H1 (cell line): ENCODE measurements around the gene SERPINB6. TPM values are rescaled to one million over a fixed set of nuclear protein-coding genes. Genes with fewer than 3 reads are reported as not detected.

Source experiments
- CBX8 ChIP-seq: fragments of 300-800, 300-1000 bp; sonication (generic); IDR thresholded peaks from 2 replicates; pipeline ENCODE4 v1.7.1; 2016; ENCODE audit warnings: low read depth, low read length, borderline replicate concordance
- YY1 ChIP-seq: IDR thresholded peaks from 2 replicates; pipeline ENCODE4 v1.6.1; 2011; ENCODE audit warnings: low read depth, mild to moderate bottlenecking, low read length
- polyA plus RNA-seq, 7 experiments: library from polyadenylated mRNA; depleted of rRNA in 3 of 7; stranded (reverse) in 5 of 7; unstranded in 2 of 7; fragments of >200 nt in 5 of 7; fragments of 200-250 nt in 2 of 7; gene quantifications; 1 replicate in 5 of 7; 2 replicates in 1 of 7; 4 replicates in 1 of 7; pipeline versions ENCODE4 v1.2.1 to v1.2.3, GENCODE V29; 2011 to 2013; ENCODE audit warnings: missing spikeins in 2 of 7, mixed read lengths in 2 of 7
- total RNA-seq: library from RNA; stranded (reverse); fragmentation: NEBNext Ultra II Directional; extraction: Animal tissue kit (Norgen Biotek cat#: 25700); gene quantifications from 2 replicates; pipeline ENCODE4 v1.2.1, GENCODE V29; 2021

The SERPINB6 gene
- total and polyA plus RNA-seq, 2 of the 8 experiments (the other 6 are each of a cell fraction or from before 2014, with no cell fraction given) = 27.2 to 29.4 TPM

- TF ChIP-seq YY1 (no peak), CBX8 (no peak)
- TF ChIP-seq, all 59 proteins: peak for 9
Observed at GRCh38 chr6:3001773-3002293, 30.5 kb upstream of the SERPINB6 start (continued).
